UCSD-AML1 (cell line): Measurements from ENCODE around the gene DGCR6.
"Not testable (repeated sequence)": the region's sequence is repeated elsewhere in the genome, so short reads cannot be mapped to it uniquely, and the experiment has no call there.

Experiments
- DNase-seq: peaks from one replicate; lab custom pipeline; 2025; ENCODE audit not compliant: unreplicated experiment; lab: John Stamatoyannopoulos, UW

Gene DGCR6

DNA sequence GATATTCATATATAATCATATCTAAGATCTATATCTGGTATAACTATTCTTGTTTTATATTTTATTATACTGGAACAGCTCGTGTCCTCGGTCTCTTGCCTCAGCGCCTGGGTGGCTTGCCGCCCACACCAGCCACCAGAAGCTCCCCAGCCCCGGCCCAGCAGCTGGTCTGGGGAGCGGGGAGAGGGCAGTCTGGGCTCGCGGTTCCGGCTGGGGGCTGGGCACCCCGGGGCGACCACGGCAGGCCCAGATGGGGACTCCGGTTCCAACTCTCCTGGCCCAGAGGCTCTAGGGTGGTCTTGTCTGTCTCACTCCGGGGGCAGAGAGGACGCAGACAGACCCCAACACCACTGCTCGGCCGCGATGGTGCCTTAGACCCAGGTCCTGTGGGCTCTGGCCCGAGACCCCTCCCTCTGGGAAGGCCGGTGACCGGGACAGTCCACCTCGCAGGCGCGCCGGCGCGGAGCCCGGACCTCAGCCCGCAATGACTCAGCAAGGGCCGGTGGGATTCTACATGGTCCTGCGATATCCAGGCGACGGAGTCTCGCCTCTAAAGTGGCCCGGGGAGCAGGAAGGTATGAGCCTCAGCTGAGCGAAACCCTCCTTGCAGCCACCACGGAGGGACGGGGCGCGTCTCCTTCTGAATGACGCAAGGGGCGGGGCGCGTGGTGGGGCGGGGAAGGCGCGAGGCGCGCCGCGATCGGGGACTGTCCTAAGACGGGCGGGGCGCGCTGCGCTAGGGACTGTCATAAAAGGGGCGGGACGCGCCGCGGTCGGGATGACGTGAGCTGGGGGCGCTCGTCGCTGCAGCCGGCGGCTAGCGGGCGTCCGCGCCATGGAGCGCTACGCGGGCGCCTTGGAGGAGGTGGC is at the start of gene DGCR6:
Gene DGCR6, plus strand, starts transcription at position 781 of the 870 bp plus-strand sequence. Its CDS starts 55 bp downstream, at position 836.
- DNase-seq, result no peak

DNA sequence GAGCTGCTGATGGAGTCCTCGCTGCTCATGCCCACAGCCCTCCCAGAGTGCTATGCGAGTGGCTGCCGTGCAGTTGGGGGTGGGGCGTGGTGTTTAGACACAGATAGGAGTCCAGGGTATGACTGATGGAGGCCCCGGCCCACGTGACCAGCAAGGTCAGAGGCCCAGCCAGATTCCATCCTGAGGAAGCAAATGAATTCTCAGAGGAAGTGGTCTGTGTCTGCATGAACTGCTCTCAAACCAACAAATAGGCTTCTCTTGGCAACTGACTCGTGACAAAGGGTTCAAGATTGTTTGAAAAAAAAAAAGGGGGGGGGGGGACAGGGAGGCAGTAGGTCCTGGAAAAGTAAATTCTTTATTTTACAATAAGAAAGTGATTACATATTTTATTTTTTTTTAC is 46.8 kb upstream of the DGCR6 start:
- not testable (repeated sequence) for DNase-seq

DNA sequence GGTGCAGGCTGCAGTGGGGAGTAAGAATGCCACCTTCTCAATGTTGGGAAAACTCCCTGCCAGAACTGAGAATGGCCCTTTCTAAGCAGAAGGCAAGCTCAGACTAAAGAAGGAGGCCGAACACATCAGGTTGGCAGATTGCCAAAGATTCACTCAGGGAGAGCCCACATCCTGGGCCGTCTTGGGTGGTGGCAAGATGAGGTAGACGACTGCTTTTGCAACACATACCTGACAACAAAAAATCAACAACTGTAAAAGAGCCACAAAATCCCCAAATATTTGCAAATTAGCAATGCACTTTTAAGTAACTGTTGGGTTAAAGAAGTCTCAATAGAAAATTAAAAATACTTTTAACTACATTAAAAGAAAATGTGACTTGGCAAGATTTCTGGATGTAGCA is 24.9 kb upstream of the DGCR6 start:
- not testable (repeated sequence) for DNase-seq

DNA sequence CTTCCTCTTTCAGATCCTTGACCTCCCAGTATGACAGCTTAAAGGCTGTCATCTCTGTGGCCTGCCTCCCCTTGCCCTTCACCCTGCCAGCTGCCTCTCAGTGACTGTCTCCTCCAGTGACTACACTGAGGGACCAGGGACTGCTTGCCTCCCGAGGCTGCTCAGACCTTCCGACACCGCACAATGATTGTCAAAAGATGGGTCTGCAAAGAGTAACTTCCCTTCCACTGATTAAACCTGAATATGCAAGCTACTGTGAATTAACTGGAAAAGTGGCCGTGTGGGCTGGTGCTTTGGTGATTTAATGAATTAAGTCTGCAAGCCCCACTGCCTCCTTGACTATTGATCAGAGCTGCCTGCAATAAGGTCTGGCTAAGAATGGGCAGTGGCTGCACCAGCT is 21.7 kb upstream of the DGCR6 start:
- DNase-seq, result not testable (repeated sequence)

DNA sequence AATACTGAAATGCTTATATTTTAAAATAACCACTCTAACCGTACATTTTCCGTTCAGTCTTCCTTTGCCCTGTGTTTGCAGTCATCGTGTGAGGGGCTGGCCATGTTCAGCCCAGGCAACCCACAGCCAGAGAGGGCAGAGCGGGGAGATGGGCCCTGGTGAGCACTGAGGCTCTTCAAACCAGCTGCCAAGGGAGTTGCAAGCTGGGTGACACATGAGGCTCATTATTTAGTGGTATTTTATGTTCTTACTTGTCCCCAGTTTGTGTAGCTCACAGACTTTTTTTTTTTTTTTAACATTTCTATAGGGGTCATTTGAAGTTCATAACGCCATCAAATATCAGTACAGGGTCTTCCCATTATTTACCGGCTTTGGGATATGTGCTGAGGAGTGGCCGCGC is 18.0 kb upstream of the DGCR6 start:
- DNase-seq, result no peak

DNA sequence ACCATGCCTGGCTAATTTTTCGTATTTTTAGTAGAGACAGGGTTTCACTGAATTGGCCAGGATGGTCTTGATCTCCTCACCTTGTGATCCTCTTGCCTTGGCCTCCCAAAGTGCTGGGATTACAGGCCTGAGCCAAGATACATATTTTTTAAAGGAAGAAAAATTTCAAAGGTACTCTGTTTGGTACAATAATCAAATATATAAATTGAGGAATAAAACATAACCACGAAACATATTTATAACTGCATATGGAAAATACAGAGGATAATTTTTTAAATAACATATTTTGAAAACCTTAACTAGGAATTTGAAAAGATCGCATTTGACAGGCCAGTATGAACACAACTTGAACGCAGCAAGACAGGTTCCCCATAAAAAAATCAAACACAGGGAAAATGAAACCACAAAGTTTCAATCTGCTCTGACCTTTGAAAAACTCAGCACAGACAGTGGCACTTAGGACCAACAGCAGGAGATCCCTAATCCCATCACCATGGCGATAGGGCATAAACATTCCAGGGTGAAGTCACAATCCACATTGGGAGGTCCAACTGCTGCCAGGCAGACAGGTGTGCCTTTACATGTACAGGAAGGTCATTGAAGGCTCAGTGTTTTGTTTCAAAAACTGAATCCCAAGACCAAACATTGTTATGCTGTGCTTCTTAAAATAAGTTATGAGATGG is 15.5 kb upstream of the DGCR6 start:
- DNase-seq, result not testable (repeated sequence)

DNA sequence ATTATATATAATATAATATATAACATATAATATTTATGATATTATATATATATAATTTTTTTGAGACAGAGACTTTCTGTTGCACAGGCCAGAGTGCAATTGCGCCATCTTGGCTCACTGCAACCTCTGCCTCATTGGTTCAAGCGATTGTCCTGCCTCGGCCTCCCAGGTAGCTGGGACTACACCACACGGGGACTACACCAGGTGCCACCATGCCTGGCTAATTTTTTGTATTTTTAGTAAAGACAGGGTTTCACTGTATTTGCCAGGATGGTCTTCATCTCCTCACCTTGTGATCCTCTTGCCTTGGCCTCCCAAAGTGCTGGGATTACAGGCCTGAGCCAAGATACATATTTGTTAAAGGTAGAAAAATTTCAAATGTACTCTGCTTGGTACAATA is 12.3 kb upstream of the DGCR6 start:
- DNase-seq, result not testable (repeated sequence)

DNA sequence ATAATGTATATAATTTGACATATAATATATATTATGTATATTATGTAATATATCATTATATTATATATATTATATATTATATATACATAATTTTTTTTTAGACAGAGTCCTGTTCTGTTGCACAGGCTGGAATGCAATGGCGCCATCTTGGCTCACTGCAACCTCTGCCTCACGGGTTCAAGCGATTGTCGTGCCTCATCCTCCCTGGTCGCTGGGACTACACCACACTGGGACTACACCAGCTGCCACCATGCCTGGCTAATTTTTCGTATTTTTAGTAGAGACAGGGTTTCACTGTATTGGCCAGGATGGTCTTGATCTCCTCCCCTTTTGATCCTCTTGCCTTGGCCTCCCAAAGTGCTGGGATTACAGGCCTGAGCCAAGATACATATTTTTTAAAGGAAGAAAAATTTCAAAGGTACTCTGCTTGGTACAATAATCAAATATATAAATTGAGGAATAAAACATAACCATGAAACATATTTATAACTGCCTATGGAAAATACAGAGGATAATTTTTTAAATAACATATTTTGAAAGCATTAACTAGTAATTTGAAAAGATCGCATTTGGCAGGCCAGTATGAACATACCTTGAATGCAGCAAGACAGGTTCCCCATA is 10.0 kb upstream of the DGCR6 start:
- not testable (repeated sequence) for DNase-seq

DNA sequence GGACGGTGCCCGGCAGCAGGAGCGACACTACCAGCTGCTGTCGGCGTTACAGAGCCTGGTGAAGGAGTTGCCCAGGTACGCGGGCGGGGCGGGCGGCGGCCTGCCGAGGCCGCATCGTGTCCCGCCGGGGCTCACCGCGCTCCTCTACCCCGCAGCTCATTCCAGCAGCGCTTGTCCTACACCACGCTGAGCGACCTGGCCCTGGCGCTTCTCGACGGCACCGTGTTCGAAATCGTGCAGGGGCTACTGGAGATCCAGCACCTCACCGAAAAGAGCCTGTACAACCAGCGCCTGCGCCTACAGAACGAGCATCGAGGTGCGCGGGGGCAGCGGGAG is 258 bp downstream of the DGCR6 start:
- DNase-seq, result not testable (repeated sequence)

DNA sequence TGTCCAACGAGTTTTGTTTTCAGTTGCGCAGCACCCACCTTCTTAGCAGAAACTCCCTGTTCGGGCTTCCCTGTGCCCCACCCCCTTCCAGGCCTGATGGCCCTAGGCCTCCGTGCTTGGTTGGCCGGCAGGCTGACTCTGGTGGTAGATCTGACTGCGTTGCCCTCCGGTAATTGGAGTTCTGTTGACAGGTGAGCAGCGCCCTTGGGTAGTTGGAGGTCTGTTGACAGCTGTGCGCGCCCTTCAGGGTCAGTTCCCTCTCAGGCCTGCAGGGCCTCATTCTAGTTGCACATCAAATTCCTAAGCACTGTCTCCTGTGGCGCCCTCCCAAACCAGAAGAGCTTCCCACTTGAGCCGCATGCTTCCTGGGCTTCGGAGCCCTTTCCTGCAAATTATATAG is 776 bp downstream of the DGCR6 start:
- no peak for DNase-seq

DNA sequence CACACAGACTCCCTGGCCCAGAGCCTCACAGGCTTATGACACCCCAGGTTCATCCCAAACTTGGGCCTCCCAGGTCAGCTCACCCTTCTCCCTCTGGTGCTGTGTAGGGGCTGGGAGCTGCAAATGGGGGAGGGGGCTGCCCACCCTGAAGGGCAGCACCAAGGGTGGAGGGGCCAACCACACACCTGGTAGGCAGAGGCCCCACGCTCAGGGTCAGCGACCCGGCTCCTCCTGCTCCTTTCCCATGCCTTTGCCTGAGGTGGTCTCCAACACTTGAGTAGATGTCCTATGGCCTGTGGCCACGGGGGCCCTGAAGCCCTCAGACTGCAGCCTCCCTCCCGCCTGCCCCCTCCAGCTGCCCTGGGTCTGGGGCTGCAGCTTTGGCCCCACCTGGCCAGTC is 3.4 kb downstream of the DGCR6 start:
- DNase-seq, result no peak

DNA sequence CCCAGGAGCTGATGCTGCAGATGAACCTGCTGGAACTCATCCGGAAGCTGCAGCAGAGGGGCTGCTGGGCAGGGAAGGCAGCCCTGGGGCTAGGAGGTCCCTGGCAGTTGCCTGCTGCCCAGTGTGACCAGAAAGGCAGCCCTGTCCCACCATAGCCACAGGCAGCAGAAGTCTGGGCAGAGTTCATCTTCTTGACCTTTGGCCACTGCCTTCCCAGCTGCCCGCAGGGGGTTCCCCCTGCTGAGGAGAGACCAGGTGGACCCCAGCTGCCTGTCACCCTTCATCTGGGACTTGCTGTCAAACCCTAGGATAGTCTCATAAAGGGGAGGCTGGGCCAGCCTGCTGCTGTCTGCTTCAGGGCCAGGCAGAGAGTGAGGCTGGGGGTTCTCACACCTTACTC is 5.4 kb downstream of the DGCR6 start:
- DNase-seq, result not testable (repeated sequence)

DNA sequence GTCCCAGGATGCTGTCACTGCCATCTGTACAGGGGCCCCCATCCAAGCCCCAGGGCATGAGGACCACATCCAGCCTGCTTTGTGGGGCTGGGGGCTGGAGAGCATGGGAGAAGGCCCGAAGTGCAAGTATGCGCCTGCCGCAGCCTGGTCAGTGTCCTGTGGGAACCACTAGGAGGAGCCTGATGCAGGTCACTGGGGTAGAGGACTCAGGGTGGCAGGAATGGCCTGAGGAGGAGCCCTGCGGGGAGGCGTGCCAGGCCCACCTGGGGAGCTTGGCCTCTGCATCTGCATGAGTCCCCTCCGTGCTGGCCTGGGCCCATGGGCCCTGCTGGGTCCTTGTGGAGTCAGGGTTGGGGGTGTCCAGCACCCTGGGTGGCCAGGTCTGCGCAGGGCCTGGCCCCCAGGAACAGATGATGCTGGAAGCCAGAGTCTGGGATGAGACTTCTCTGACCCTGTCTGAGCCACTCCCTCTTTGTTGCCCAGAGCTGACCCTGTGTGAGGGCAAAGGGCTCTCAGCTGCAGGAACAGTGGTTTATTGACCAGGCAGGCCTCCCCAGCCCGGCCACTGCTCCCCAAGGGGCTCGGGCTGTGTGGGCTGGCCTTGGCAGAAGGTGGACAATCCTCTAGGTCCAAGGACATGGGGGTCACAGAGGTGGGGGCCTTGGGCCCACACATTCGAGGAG is 6.3 kb downstream of the DGCR6 start:
- DNase-seq, result not testable (repeated sequence)

DNA sequence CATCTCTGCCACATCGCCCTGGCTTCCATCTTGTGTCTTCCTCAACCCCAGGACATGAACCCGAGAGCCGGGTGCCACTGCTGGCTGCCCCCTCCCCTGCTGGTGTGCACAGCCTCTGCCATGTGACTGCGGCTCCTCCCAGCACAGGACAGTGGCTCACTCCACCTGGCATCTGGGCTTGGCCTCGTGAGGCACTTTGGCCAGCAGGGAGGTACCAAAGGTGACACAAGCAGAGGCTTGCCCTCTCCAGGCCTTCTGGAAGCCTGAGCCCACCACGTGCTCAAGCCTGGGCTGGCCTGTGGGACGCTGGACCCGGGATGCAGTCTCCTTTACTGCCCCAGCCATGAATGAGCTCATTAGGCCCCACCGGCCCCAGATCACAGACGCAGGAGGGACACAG is 8.4 kb downstream of the DGCR6 start:
- DNase-seq, result not testable (repeated sequence)

DNA sequence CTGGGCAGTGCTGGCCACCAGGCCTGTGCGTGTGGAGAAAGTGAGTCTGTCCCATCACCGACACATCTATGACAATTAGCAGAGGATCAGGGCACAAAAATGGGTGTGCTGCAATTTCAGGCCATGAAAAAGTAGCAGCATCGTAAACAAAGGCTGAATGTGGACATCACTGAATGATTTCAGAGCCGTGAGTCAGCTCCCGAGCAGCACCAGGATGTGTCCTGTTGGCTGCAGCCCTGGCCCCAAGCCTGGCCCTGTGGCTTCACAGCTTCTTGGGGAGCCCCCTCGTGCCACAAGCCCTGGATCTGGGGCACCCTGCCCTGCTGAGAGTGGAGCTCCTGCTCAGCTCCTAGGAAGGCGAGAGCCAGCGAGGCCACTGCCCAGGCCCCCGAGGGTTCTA is 9.4 kb downstream of the DGCR6 start:
- DNase-seq, result not testable (repeated sequence)

DNA sequence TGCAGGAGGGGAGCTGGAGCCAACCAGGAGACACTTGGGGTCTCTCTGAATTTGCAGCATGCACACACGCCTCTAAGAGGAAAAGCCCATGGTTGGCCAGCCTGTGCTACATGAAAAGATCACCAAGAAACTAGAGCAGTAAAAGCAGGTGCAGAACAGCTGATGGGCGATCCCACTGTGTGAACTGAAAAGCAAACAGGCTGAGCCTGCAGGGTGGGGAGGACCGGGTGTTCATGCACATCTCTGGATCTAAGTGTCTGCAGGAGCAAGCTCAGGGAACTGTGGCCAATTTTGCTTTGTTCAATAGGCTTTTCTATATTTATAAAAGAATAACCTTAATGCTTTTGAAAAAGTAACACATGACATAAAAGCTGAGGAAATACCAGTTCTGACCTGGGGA is 11.7 kb downstream of the DGCR6 start:
- not testable (repeated sequence) for DNase-seq

DNA sequence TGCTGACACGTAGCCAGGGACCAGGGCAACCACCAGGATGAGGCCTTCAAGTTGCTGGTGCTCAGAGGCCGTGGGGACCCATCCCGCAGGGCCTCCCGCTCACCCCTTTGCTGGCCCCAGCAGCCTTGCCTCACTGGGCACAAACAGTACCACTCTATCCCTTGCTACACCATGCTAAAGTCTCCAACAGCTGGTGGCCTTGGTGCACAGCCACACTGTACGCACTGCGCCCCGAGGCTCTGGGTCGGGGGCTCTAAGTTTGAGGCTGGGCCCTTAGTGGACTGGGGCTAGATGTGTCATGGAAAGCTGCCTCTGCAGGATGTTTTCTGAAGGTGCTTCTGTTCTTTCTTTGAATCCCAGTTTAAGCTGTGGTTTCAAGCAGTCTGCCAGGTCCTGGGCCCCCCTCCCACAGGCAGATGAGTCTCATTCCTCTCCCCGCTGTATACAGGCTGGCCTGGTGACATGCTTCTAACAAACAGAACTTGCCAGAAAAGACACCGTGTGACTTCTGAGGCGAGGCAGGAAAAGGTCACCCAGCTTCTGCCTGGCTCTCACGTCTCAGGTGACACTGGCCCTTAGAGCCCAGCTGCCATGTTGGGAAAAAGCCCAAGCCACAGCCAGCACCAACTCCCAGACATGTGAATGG is 14.3 kb downstream of the DGCR6 start:
- DNase-seq, result not testable (repeated sequence)

DNA sequence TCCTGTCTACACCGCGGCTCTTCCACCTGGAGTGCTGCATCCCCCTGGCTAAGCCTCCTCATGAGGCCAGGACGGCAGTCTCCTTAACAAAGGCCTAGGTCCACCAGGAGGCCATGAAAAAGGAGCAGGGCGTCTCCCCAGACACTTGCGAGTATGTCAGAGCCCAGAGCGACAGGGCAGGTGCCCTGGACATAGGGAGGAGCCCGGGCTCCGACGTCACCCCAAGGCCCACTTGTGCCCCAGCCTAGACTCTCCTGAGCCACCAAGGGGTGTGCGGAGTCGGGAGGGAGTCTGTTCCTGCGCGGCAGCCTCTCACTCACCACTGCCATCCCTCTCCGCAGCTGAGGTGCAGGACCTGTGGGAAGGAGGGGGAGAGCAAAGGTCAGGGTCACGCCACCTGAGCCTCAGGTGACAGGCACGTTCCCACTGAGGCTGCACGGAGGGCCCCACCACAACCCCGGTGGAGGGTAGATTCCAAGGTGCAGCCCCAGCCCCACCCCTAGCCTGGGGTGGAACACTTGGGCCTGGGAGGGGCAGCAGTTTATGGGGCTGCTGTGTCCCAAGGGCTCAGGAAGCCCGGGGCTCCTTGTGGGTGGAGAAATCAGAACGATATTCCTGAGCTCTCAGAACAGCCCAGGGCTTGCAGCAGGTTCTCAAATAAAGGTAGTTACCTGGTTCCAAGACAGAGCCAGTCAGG is 19.4 kb downstream of the DGCR6 start:
- no peak for DNase-seq

DNA sequence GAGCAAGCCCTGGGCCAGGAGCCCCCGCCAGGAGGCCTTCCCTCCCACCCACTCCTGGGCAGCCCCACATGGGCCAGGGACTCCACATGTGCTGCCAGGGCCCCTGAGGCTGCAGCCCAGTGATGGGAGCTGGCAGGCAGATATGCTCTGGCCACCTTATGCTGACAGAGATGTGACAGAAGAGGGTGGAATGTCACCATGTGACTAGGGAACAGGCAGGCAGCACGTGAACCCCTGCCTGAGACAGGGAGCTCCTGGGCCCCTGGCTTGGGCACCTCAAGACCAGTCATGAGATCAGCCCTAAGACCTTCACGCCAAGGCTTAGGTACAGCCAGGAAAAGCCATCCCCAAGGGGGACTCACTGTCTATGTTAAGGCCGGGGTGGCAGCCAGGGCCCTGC is 20.9 kb downstream of the DGCR6 start:
- no peak for DNase-seq

DNA sequence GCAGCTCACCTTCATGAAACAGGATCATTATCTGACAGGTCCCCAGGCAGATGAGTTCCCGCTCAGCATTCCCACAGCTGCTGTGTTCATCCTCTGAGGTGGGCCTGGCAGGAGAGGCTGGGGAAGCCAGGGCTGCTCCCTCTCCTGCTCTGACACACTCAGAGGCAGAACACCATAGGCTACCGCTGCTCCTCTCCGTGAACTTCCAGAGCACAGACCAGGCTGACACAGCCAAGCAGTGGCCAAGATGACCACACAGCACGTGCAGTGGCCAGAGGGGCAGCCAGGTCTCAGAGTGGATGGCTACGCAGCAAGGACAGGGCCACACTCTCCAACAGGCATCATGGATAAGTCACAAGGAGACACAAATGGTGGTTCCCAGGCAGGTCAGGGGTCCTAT is 21.5 kb downstream of the DGCR6 start:
- no peak for DNase-seq
